Esophagus mucosa (tissue), 1 donor: ENCODE data around the gene GOLGA6L1. TPM values are rescaled to one million over a fixed set of nuclear protein-coding genes. Genes with fewer than 3 reads are reported as not detected.
"Not testable (repeated sequence)": the region's sequence is repeated elsewhere in the genome, so short reads cannot be mapped to it uniquely, and the experiment has no call there.

ENCODE experiments used
- ATAC-seq: fragments of 200-7000 bp; cut with Tn5 transposase; one replicate; pipeline ENCODE4 v1.9.1; 2020
- total RNA-seq: library from RNA; stranded (reverse); gene quantifications from one replicate; pipeline ENCODE4 v1.2.4, GENCODE V29; 2023
- donor health status: DM: yes; HTN: yes; CAD: no.

The GOLGA6L1 gene, protein sequence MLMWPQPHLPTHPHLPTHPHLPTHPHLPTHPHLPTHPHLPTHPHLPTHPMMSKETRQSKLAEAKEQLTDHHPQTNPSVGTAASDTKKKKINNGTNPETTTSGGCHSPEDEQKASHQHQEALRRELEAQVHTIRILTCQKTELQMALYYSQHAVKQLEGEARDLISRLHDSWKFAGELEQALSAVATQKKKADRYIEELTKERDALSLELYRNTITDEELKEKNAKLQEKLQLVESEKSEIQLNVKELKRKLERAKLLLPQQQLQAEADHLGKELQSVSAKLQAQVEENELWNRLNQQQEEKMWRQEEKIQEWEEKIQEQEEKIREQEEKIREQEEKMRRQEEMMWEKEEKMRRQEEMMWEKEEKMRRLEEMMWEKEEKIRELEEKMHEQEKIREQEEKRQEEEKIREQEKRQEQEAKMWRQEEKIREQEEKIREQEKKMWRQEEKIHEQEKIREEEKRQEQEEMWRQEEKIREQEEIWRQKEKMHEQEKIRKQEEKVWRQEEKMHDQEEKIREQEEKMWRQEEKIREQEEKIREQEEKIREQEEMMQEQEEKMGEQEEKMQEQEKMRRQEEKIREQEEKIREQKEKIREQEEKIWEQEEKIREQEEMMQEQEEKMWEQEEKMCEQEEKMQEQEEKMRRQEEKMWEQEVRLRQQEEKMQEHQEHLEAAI
- not detected for total RNA-seq

DNA sequence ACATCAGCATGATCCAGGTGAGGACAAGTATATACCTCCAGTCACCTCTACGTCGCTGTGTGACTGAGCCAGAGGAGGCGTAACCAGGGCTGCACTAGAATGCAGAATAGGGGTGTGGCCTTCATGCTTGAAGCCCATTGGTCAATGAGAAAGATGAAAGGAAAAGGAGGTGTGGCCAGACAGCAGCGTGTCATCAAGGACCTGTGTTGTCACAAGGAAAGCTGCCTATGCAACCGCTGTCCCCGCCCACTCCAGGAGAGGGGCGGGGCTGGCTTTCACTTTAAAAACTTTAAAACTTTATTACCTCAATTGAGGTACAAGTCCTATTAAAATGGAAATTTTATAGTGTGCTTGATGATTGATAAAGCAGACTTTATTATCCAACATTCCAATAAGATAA, at the start of gene GOLGA6L1:
GOLGA6L1 (minus strand) TSS at position 101 of the 400 bp plus-strand sequence; CDS start at position 10, 91 bp downstream.
- ATAC-seq = not testable (repeated sequence)

DNA sequence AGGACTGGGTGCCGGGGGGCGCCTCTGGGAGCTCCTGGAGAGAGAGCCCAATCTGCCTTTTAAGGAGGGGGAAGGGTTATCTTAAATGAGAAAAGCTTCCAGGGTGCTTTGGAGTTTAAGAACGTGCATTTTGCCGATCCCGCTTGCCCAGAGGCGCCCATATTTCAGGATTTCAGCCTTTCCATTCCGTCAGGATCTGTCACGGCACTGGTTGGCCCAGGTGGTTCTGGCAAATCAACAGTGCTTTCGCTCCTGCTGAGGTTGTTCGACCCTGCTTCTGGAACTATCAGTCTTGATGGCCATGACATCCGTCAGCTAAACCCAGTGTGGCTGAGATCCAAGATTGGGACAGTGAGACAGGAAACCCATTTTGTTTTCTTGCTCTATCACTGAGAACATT, 44.6 kb upstream of the GOLGA6L1 start:
- ATAC-seq = not testable (repeated sequence)

GRCh38 chr15:23180547-23180927, 43.9 kb upstream of the GOLGA6L1 start:
- peak; percentile 23 for ATAC-seq

GRCh38 chr15:23179768-23180546, 43.3 kb upstream of the GOLGA6L1 start:
- peak; percentile 46 for ATAC-seq

DNA sequence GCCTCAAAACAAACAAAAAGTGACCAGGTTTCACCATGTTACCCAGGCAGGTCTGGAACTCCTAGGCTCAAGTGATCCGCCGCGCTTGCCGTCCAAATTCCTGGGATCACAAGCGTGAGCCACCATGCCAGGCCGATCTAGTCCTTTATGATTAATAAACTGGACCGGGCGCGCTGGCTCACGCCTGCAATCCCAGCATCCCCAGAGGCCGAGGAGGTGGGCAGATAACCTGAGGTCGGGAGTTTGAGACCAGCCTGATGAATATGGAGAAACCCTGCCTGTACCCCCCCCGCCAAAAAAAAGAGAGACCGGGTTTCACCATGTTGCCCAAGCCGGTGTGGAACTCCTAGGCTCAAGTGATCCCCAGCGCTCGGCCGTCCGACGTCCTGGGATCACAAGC, 40.1 kb upstream of the GOLGA6L1 start:
- ATAC-seq = not testable (repeated sequence)

DNA sequence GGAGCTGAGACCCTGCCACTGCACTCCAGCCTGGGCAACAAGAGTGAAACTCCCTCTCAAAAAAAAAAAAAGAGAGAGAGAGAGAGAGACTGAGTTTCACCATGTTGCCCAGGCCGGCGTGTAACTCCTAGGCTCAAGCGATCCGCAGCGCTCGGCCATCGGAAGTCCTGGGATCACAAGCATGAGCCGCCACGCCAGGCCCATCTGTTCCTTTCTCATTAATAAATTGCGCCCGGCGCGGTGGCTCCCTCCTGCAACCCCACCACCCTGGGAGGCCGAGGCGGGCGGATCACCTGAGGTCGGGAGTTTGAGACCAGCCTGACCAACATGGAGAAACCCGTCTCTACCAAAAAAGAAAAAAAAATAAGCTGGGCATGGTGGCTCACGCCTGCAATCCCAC, 39.0 kb upstream of the GOLGA6L1 start:
- not testable (repeated sequence) for ATAC-seq

DNA sequence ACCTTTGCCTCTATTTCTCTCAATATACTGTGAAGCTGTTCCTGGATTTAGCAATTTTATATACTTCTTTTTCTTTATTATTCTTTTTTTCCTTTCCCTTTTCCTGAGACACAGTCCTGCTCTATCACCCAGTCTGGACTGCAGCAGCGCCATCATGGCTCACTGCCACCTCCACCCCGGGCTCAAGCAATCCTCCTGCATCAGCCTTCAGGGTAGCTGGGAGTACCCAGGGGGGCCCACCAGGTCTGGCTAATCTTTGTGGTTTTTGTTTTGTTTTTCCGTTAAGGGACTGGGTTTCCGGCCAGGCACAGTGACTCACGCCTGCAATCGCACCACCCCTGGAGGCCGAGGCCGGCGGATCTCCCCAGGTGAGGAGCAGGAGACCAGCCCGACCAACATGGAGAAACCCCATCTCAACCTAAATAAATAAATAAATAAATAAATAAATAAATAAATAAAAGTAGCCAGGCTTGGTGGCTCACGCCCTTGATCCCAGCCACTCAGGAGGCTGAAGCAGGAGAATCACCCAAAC, 38.1 kb upstream of the GOLGA6L1 start:
- not testable (repeated sequence) for ATAC-seq

DNA sequence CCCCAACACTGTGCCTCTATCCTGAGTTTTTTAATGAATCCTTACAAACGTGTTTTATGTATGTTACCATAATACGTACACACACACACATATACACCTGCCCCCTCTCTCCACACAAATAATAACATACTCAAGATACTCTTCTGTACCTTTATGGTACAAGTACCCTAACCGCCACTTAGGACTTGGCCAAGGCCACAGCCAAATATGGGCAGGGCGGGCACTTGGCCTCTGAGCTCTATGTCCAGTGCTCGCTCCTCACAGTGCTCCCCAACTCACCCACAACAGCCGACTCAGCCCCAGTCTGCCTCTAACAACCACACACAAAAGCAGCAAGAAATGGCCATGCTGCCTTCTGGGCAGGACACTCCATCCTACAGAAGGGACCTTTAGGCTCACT, 3.8 kb downstream of the GOLGA6L1 start:
- ATAC-seq = not testable (repeated sequence)

- no peak for ATAC-seq
Observed at GRCh38 chr15:23118208-23118607, 18.4 kb downstream of the GOLGA6L1 start.

- ATAC-seq = no peak
Observed at GRCh38 chr15:23095796-23096195, 40.8 kb downstream of the GOLGA6L1 start.

GRCh38 chr15:23083115-23083514, 53.5 kb downstream of the GOLGA6L1 start:
- ATAC-seq = no peak

DNA sequence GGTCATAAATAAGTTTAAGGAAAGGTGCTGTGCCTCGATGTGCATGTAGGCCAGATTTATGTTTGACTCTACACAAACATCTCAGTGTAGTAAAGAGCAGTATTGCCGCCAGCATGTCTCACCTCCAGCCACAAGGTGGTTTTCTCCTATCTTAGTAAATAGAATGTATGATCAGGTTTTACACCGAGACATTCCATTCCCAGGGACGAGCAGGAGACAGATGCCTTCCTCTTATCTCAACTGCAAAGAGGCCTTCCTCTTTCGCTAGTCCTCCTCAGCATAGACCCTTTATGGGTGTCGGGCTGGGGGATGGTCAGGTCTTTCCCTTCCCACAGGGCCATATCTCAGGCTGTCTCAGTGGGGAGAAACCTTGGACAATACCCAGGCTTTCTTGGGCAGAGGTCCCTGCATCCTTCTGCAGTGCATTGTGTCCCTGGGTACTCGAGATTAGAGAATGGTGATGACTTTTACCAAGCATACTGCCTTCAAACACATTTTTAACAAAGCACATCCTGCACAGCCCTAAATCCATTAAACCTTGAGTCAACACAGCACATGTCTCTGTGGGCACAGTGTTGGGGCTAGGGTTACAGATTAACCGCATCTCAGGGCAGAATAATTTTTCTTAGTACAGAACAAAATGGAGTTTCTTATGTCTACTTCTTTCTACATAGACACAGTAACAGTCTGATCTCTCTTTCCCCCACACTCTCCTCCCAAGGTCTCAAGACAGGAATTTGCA, 54.5 kb downstream of the GOLGA6L1 start:
- ATAC-seq = not testable (repeated sequence)

- ATAC-seq = no peak
Observed at GRCh38 chr15:23081271-23081670, 55.4 kb downstream of the GOLGA6L1 start.

DNA sequence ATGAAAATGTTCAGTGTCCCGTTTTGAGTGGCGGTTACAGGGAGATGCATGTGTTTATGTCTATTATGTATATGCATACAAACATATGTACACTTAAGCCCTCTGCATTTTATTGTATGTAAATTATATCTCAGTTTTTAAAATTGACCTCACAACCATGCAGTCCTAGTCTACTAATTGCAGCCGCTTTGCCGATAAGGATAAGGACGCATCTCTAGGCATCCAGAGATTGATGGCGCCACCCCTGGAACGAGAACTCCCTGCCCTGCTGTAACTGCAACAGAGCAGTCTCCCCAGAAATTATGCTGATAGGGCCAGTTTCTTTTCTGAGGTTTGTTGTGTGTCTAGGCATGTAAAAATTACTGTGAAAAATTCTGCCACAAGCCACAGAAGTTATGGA, 56.9 kb downstream of the GOLGA6L1 start:
- ATAC-seq = no peak

Other genes starting within 250 kb of the GOLGA6L1 start
- gene CYFIP1, start 156.5 kb downstream of the GOLGA6L1 start, total RNA-seq = 118 TPM
- 13.9 TPM for gene TUBGCP5, start 97.3 kb downstream of the GOLGA6L1 start, total RNA-seq
- not detected for gene GOLGA6L26, start 197.4 kb upstream of the GOLGA6L1 start, total RNA-seq
- 0.24 TPM for gene GOLGA8S, start 217.9 kb upstream of the GOLGA6L1 start, total RNA-seq